HG02588 (cell line): ENCODE measurements around the gene INSYN1.
"Not testable (repeated sequence)": the region's sequence is repeated elsewhere in the genome, so short reads cannot be mapped to it uniquely, and the experiment has no call there.

ENCODE experiments used
- ATAC-seq: cut with Tn5 transposase; IDR thresholded peaks from one replicate; pipeline ENCODE4 v1.9.1; 2021; ENCODE audit warnings: mild to moderate bottlenecking, moderate library complexity; ENCODE audit not compliant: unreplicated experiment

INSYN1 gene, protein sequence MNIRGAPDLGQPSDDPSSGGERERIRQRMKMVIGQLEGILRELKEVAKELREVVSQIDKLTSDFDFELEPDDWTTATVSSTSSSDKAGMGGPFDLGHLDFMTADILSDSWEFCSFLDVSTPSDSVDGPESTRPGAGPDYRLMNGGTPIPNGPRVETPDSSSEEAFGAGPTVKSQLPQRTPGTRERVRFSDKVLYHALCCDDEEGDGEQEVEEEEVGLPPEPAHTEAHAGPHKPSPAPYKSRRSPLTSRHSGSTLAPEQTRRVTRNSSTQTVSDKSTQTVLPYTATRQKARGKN

DNA sequence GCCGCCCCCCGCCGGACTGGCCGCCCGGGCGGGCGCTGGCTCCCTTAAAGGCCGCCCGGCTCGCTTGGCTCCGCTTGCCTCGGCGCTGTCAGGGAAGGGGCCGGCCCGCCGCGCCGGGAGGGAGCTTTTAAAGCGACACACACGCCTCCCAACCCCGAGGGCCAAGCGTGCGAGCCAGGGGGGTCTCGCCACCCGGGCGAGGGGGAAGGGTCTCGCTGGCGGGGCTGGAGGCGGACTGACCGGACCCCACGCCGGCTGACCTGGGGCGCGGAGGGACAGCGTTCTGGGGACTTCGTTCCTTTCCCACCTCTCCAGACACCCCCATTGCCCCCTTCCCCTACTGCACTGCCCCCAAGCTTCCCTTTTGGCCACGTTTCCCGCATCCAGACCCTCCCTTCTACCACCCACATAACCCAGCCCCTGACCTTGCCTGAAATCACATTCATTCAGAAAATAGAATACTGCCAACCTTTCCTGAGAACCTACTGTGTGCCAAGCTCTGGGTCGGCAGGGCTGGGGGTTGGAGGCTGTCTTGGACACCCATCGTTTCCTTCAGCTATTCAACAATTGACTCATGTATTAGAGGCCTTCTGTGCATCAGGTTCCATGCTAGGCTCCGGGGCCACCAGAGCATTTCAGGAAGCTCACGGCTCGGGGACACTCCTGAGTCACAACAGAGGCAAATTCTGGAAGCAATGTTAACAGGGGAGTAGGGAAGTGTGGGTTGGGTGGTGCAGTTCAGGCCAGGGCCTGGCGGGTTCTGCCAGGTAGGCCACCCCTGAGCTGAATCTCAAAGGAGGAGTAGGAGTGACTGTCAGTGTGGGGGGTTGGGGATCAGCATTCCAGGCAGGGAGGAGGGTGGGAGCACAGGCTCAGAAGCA is at the start of gene INSYN1:
Gene INSYN1 (minus strand): TSS at position 102 of the 881 bp plus-strand sequence. CDS start 2,221 bp downstream, outside the sequence.
- ATAC-seq: no peak

DNA sequence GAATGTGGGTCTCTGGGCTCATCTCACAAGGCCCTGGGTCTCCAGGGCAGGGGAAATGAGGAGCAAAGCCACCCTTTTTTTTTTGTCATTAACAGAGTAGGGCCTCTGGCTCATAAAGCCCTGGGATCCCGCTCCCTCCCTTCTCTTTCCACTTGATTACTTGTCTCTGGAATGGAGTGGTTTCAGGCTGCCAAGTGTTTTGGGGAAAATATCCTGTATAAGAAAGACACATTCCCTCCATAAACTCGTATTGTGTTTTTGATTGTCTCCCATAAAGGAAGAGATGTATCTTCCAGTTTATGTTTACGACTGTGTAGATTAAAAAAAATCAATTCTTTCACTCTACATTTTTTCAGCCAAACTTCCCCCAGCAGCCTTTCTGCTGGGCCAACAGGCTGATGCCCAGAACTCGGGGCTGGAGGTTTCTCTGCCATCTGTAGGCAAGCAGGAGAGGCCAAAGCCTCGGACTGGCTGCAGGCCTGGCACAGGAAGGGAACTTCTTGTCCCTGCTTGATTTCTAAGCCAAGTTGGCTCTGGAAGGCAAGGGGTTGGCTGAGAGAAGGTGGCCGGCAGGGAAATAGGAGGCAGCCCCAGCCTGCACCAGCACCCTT is 49.4 kb upstream of the INSYN1 start:
- no peak for ATAC-seq

DNA sequence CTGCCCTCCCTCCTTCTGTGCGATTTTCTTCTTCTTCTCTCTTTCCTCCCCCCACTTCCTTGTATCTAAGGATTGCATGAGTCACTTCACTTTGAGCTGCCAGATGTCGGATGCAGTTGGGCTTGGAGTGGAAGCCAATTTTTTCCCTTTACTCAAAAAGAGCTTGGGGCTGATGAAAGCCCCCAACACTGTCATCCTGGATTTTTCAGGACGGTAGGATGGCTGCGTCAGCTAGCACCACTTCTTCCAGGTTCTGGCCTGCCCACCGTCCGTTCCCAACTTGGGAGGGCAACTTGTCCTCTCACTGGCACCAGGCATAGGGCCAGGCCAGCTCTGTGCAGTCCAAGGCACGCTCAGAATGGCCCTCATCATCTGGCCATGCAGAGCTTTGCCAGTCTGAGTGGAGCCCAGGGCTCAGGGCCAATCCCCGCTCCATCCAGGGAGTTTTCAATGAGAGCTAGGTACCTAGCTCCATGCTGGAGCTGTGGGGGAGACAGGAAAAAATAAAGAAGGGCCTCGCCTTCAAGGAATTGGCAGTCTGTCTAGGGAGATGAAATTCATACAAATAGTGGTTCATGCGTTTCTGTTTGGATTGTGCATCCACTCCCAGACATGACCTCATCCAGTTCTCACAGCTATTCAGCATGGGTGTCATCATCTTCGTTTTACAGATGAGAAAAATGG is 47.7 kb upstream of the INSYN1 start:
- no peak for ATAC-seq

DNA sequence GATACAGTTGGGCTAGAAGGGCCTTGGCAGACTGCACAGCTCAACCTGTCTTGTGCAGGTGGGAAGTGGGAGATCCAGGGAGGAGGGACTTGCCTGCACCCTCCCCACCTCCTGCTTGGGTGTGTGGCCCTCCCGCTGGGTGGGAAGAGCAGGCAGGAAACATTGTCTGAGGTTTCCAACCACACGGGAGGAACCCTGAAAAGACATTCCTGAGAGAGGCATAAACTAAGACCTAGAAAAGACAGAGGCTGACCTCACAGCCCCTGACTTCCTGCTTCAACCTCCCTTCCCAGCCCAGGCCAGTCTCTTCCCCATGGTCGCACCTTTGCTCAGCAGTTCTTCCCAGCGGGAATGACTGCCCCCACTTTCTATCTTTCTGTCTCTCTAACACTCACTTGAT is 46.3 kb upstream of the INSYN1 start:
- ATAC-seq: no peak

DNA sequence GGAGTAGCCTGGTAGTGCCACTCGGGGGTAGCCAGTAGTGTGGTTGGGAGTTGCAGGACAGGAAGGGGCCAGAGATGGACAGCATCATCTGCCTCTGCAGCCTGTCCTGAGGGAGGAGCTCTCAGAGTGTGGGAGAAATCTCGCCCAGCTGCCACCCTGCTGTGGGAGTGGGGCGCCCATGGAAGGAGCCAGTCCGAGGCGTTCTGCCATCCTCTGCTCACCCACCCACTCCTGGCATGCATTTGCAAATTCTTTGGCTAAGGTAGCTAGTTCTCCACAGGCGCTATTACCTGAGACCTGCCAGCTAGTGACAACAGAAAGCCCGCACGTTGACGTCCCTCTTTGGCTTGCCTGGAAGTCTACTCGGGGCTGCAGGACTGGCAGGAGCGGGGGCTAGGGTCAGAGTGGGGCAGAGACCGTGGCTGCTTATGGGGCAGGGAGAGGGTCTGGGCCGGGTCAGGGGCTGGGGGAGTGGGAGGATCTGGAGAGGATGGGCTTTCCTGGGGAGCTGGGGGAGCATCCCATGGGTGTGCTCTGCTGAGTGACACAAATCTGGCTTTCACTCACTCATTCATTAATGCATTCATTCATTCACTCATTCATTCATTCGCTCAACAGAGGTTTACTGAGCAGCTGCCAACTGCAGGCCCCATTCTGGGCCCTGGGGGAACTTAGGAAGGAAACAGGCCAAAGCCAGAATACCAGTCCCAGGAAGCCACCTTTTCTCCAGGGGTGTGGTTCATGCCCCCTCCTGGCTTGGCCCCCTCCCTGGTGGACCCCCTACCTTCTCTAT is 44.4 kb upstream of the INSYN1 start:
- no peak for ATAC-seq

DNA sequence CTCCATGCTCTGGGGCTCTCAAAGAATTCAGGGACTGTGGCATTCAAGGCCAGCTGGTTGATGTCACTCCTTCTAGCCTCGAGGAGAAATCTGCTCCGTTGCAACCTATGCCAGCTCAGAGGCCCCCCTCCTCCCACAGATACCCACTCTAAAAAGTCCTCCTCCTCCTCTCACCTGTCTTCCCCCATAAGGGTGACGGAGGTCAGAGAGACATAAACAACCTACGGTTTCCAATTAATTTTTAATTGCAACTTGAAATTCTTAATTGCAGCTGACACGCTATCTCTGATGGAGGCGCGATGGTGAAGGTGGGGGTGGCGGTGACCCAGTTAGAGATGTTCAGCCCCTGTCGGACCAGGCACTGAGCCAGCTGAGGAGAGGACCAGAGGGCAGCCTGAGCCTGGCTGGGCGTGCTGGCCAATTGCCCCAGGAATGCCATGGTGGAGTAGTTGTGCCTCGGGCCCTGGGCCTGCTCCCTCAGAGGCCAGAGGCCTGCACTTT is 43.2 kb upstream of the INSYN1 start:
- no peak for ATAC-seq

DNA sequence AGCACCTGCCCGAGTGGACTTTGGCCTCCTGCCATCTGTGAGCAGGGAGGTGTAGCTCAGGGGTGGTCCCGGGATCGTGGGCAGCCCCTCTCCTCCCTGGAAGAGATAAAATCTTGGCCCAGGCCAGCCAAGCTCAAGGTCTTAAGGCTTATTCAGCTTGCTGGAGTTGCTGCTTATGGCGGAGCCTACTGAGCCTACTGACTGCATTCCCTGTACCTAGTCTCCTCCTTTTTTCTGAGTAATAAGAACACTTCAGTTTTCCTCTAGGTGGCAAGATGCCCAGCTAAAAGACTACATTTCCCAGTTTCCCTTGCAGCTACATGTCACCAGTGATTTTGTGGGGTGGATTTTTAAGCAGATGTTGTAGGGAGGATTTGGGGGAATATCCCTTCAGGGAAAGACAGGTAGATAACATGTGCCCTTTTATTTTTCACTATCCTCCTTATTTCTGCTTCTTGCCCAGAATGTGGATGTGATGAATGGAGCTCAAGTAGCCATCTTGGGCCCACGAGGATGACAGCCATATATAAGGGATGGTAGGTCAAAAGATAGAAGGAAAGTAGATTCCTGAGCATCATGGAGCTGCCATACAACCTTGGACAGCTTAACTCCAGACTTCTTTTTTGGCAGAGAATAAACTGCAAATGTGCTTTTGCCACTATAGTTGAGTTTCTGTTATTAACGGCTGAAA is 41.4 kb upstream of the INSYN1 start:
- ATAC-seq: no peak

DNA sequence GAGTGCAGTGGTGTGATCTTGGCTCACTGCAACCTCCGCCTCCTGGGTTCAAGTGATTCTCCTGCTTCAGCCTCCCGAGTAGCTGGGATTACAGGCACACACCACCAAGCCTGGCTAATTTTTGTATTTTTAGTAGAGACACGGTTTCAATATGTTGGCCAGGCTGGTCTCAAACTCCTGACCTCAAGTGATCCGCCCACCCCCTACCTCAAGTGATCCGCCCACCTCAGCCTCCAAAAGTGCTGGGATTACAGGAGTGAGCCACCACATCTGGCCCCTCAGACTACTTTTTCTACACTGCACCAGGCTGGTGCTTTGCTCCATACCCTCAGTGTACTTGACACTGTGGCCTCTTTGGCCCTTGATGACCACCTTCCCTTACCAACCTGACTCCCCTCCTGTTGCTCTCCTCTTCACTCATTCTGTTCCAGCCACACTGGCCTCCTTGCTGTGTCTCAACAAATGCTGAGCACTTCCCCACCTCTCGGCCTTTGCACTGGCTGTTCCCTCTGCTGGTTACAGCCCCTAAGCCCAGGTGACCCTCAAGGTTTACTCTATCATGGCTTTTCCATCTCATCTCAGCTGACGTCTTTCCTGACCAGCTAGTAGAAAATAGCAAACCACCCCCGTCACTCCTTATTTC is 39.9 kb upstream of the INSYN1 start:
- ATAC-seq: not testable (repeated sequence)

DNA sequence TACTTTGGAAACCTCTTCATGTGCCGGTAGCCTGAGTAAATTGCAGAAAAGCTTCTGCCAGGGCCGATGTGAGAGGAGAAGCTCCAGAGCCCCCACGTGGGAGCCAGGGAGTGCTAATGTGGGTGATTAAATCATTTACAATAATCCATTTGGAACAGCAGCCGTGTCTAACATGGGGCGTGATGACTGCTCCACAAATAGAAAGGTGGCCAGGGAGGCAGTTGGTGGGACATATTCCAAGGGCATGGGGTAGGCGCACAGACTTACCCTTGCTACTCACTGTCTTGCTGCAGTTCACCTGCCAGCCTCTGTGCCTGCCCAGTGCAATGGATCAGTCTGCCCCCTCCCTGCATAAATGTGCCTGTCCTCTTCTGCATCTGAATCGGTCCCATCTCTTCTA is 39.3 kb upstream of the INSYN1 start:
- no peak for ATAC-seq

DNA sequence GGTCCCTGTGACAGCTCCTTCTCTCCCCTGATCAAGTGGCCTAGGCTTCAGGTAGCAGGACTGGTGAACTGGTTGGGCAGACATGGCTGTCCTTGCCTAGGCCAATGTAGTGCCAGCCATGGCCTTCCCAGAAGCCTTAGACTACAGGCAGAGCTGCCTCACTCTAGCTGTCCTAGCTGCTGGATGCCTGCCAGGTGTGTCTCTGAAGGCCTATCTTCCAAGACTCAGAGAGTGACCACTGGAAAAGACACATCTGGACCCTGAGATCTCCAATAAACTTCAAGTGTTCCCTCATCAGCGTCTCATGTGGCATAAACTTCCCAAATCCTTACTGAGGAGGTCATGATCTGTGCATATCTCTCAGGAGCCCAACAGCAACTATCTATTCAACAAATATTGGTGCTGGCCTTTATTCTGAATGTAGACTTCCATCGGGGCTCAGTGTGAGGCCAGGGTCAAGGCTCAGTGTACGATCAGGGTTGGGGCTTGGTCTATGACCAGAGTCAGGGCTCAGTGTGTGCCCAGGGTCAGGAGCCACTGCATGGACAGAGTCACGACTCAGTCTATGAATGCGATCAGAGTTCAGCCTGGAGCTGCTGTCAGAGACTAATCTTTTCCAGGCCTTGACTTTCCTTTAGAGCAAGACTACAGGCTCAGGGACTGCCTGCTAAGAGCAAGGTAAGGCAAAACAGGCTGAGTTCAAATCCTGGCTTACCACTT is 36.5 kb upstream of the INSYN1 start:
- no peak for ATAC-seq

DNA sequence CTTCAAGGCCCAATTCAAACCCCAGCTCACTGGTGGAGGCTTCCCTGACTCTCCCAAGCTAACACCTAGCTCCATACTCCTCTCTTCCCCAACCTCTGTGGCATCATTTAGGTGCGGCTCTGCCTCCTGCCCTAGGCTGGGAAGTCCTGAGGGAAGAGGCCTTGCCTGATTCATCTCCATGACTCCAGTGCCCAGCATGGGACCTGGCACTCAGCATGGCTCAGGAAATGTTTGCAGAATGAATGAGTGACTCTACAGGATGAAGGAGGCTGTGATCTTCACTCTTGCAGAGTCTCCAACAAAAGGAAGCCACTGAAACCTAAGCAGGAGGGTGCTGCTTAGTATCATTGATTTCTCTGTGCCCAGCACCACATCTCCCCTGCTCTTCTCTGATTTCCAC is 34.5 kb upstream of the INSYN1 start:
- no peak for ATAC-seq

DNA sequence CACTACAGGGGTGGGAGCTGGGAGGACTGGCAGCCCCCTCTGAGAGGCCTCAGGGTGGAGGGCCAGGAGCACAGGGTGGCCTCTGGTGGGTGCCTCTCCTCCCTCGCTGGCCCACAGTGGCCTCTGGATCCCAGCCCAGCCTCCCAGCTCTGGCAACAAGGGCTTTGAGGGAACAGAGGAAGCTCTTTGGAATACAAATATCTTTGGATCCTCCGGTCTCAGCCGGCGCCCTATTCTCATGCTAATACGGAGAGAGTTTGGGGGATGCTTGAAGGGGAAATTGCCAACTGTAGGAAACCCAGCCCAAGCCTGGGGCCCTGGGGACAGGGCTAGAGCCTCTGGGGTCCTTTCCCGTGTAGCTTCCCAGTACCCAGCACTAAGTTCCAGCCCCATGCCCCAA is 33.4 kb upstream of the INSYN1 start:
- no peak for ATAC-seq

DNA sequence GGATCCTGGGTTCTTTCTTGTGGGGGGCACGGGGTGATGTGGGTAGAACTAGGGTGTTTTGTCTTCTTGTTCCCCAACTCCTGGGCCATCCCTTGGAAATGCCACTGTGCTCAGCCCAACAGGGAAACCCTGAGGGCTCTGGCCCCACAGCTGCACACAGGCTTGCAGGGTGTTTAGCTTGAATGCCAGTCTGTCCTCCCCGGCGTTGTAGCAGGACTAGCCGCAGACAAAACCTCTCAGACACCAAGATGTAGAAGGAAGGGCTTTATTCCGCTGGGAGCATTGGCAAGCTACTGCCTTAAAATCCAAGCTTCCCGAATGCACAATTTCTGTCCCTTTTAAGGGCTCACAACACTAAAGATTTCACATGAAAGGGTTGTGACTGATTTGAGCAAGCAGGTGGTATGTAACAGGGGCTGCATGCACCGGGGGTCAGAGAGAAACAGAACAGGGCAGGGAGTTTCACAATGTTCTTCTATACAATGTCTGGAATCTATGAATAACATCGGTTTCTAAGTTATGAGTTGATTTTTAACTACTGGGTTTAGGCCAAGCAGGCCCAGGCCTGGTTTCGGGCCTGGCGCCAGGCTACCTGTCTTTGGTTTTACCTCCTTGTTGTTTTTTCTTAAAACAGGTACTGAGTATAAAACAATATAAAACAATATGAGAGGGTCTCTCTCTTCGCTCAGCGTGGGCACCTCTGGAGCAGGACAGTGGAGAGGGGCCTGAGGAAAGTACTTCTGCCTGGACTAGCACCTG is 32.3 kb upstream of the INSYN1 start:
- ATAC-seq: not testable (repeated sequence)

DNA sequence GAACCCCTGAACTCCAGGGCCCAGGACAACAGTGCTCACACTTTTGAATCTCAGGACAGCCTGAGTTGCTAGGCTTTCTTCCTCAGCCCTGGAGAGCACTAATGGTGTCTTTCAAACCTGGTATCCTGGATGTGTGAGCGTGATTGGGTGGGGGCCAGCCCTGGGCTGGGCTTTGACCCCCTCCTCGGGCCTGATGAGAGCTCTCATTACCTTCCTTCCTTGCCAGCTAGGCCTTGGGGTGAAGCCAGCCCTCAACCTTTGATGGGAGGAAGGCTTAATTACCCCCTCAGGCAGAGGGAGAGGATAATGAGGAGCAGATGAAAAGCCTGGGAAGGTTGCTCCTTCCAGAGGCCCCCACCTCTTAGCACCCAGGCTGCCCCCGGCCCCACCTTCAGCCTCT is 31.1 kb upstream of the INSYN1 start:
- no peak for ATAC-seq

DNA sequence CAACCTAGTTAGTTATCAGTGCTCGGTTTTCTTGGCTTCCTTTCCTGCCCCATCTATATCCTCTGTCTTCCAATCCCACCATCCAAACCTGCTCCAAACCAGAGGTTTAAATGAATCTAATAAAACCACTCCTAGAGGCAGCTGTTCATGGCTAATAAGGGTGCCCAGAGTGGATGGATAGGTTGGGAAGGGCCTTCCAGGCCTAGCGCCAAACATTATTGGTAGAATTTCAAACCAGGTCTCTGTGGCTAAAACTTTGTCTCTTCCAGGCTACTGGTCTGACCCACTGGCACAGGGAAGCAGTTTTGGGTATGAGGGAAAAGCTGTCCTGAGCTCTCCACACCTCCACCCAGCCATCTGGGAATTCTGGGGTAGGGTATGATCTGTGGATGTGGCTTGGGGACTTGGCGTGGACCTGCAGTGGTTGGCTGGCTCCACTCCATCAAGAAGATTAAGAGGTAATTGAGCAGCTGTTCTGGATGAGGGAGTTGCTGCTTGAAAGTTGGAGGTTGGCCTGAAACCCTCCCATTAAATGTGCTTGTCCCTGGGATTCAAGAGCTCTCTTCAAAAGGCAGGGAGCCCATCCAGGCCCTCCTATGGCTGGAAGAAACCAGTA is 29.3 kb upstream of the INSYN1 start:
- ATAC-seq: no peak

DNA sequence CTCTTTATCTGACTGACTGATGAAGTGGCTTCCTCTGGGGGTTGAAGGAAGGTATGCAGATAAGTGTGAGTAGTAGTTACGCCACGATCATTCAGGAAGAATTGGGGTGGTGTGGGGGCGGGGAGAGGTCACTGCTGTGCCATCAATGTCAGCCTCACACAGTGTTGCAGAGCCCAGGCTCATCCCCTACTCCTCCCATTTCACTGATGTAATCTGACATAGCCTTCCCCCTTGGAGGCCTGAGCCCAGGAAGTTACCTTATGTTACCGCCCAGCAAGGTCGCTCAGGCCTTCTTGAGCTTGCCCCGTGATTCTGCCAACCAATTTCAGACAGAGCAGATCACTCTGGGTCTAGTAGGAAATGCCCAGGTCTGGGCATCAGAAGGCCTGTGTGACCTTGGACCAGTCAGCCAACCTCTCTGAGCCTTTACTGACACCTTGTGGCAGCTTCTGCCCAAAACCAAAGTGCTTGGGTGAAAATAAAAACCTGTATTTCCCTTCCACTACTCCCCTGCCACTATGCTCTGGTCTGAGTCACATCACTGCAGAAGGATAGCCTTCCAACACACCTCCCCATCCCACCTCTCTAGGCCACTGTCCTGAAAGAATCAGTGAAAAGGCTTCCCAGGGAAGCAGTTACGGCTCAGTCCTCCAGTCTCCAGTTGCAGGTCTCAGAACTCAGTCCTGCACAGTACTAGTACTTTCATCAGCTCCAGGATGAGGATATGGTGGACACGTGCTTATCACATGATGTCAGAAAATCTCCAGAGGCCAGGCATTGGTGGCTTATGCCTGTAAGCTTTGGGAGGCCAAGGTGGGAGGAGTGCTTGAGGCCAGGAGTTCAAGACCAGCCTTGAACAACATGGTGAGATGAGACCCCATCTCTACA is 28.1 kb upstream of the INSYN1 start:
- ATAC-seq: no peak
